ENCODE measurements around the gene FNDC8.

DNA sequence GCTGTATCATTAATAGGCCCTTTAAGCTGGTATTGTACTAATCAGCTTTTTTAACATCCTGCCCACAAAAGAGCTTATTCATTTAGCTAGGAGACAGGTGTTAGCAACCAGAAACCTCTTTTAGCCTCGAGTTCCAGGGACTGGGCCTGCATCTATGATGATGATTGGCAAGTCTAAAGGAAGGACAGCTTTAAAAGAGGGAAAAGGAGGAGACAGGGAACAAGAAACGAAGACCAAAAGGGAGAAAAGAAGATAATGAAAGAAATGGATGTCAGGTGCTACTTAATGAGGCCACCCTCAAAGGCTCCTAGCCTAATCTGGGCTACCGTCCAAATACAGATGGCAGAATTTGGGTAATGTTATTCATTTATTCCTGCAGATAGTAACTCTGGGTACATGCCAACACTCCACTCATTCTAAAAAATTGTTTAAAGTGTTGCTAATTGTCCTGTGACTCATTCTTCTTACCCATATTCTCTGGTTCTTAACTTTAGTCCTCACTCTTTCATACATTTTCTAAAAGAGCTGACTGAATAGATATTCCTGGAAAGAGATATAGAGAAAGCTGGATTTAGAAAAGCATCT lies 39.2 kb upstream of the FNDC8 start:
- TF ChIP-seq POLR2AphosphoS5 (IDR thresholded peaks at IDR 0.05; ENCODE audit: insufficient read depth in 1 of 2, low read depth in 1 of 2): no peak
- TF ChIP-seq, protein P1, sequence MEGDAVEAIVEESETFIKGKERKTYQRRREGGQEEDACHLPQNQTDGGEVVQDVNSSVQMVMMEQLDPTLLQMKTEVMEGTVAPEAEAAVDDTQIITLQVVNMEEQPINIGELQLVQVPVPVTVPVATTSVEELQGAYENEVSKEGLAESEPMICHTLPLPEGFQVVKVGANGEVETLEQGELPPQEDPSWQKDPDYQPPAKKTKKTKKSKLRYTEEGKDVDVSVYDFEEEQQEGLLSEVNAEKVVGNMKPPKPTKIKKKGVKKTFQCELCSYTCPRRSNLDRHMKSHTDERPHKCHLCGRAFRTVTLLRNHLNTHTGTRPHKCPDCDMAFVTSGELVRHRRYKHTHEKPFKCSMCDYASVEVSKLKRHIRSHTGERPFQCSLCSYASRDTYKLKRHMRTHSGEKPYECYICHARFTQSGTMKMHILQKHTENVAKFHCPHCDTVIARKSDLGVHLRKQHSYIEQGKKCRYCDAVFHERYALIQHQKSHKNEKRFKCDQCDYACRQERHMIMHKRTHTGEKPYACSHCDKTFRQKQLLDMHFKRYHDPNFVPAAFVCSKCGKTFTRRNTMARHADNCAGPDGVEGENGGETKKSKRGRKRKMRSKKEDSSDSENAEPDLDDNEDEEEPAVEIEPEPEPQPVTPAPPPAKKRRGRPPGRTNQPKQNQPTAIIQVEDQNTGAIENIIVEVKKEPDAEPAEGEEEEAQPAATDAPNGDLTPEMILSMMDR (IDR thresholded peaks at IDR 0.05): no peak
- TF ChIP-seq POLR2A (IDR thresholded peaks at IDR 0.05): no peak

All from vagina (tissue), 2 donors.